IPS-15b (cell line): Measurements from ENCODE around the gene CTNNAL1.

ENCODE experiments used
- H3K27me3 ChIP-seq: one replicate; pipeline ENCODE4 v1.6.1; 2013; ENCODE audit warnings: low read length; ENCODE audit not compliant: control insufficient read depth, insufficient read depth
- H3K36me3 ChIP-seq: one replicate; pipeline ENCODE4 v1.6.1; 2013; ENCODE audit warnings: low read length; ENCODE audit not compliant: control insufficient read depth, insufficient read depth
- H3K4me1 ChIP-seq: one replicate; pipeline ENCODE4 v1.6.1; 2013; ENCODE audit warnings: mild to moderate bottlenecking, low read length; ENCODE audit not compliant: control insufficient read depth, insufficient read depth
- H3K4me3 ChIP-seq: one replicate; pipeline ENCODE4 v1.5.1; 2013; ENCODE audit warnings: low read depth, low read length
- H3K9ac ChIP-seq: one replicate; pipeline ENCODE4 v1.6.1; 2013; ENCODE audit warnings: low read depth, mild to moderate bottlenecking, low read length
- H3K9me3 ChIP-seq: one replicate; pipeline ENCODE4 v1.6.1; 2013; ENCODE audit warnings: mild to moderate bottlenecking, low read length; ENCODE audit not compliant: control insufficient read depth, insufficient read depth

Gene CTNNAL1

GRCh38 chr9:109020581-109021511, 7.5 kb upstream of the CTNNAL1 start:
- no peak overlapping the region for H3K4me3 ChIP-seq
- H3K9ac ChIP-seq, result no peak overlapping the region
- H3K36me3 ChIP-seq, result no peaks in the 10 kb centered on the region

DNA sequence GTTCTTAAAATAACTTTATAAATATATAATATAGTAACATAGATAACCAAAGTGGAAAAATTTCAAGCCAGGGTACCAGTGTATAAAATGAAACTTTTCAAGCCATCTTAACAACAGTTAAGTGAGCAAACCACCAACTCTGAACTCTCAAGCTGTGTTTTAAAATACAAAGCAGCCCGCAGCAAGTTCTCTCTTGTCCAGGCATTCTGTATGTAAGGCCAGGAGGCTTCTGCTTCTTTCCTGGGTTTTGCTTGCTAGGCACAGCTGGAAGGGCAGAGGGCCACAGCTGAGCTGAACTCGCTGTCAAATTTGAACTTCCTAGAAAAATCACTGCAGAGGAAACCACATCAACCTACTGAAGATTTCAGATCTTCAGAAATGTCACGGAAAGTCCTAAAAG, 6.8 kb upstream of the CTNNAL1 start:
- Histone ChIP-seq H3K9ac (no peak overlapping the region), H3K9me3 (no peaks in the 10 kb centered on the region), H3K27me3 (no peaks in the 10 kb centered on the region), H3K36me3 (no peaks in the 10 kb centered on the region), H3K4me3 (no peak overlapping the region), H3K4me1 (no peaks in the 10 kb centered on the region)

More at GRCh38 chr9:109020581-109021511, 7.5 kb upstream of the CTNNAL1 start:
- Histone ChIP-seq H3K4me1 (no peaks in the 10 kb centered on the region), H3K27me3 (no peaks in the 10 kb centered on the region), H3K9me3 (no peaks in the 10 kb centered on the region)

DNA sequence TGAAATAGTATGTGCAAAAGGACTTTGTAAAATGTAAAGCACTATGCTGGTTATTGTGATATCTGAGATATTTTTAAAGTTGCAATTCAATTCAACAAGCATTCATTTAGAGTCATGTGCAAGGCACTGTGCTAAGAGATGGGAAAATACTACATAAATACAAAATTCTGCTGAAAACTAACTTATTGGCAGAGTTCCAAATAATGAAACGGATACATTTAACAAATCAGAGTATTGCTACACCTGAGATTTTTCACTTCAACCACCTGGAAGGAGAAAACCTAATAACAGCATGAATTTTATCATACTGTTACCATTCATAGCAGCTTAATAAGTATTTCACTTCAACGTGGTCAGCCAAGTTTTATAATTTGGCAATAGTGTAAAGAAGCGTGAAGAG, 6.1 kb upstream of the CTNNAL1 start:
- H3K9ac ChIP-seq, result no peak overlapping the region
- H3K36me3 ChIP-seq, result no peaks in the 10 kb centered on the region
- H3K4me3 ChIP-seq, result no peak overlapping the region
- H3K4me1 ChIP-seq, result peaks cover under 1% of the 10 kb centered on the region
- no peaks in the 10 kb centered on the region for H3K9me3 ChIP-seq
- H3K27me3 ChIP-seq, result no peaks in the 10 kb centered on the region

- H3K36me3 ChIP-seq, result no peaks in the 10 kb centered on the region
- no peak overlapping the region for H3K4me3 ChIP-seq
- no peaks in the 10 kb centered on the region for H3K9me3 ChIP-seq
- H3K27me3 ChIP-seq, result peaks cover under 1% of the 10 kb centered on the region
- H3K4me1 ChIP-seq, result peaks cover 7% of the 10 kb centered on the region
- no peak overlapping the region for H3K9ac ChIP-seq
Measured at GRCh38 chr9:109017493-109017892, 4.2 kb upstream of the CTNNAL1 start.

- Histone ChIP-seq H3K27me3 (peaks cover 5% of the 10 kb centered on the region), H3K36me3 (no peaks in the 10 kb centered on the region), H3K4me3 (no peak overlapping the region), H3K9ac (no peak overlapping the region), H3K4me1 (peaks cover 11% of the 10 kb centered on the region), H3K9me3 (no peaks in the 10 kb centered on the region)
Measured at GRCh38 chr9:109017061-109017460, 3.8 kb upstream of the CTNNAL1 start.

- no peak overlapping the region for H3K4me3 ChIP-seq
- H3K27me3 ChIP-seq, result peaks cover 14% of the 10 kb centered on the region
- H3K9me3 ChIP-seq, result no peaks in the 10 kb centered on the region
- no peak overlapping the region for H3K9ac ChIP-seq
- H3K36me3 ChIP-seq, result no peaks in the 10 kb centered on the region
- H3K4me1 ChIP-seq, result peaks cover 12% of the 10 kb centered on the region
Measured at GRCh38 chr9:109016132-109016531, 2.8 kb upstream of the CTNNAL1 start.

- Histone ChIP-seq H3K36me3 (no peaks in the 10 kb centered on the region), H3K4me1 (peaks cover 12% of the 10 kb centered on the region), H3K4me3 (no peak overlapping the region), H3K9me3 (no peaks in the 10 kb centered on the region), H3K9ac (no peak overlapping the region), H3K27me3 (peaks cover 18% of the 10 kb centered on the region)
Measured at GRCh38 chr9:109014608-109015280, 1.4 kb upstream of the CTNNAL1 start.

- Histone ChIP-seq H3K9ac (peak overlapping the region; percentile 14), H3K9me3 (no peaks in the 10 kb centered on the region), H3K27me3 (peaks cover 18% of the 10 kb centered on the region), H3K4me3 (peak overlapping the region; percentile 61), H3K4me1 (peaks cover 12% of the 10 kb centered on the region), H3K36me3 (no peaks in the 10 kb centered on the region)
Measured at GRCh38 chr9:109013679-109014607, 644 bp upstream of the CTNNAL1 start.

- Histone ChIP-seq H3K4me3 (peak overlapping the region; percentile 84), H3K27me3 (peaks cover 18% of the 10 kb centered on the region), H3K4me1 (peaks cover 12% of the 10 kb centered on the region)
Measured at GRCh38 chr9:109012009-109012875, 1.1 kb downstream of the CTNNAL1 start.

DNA sequence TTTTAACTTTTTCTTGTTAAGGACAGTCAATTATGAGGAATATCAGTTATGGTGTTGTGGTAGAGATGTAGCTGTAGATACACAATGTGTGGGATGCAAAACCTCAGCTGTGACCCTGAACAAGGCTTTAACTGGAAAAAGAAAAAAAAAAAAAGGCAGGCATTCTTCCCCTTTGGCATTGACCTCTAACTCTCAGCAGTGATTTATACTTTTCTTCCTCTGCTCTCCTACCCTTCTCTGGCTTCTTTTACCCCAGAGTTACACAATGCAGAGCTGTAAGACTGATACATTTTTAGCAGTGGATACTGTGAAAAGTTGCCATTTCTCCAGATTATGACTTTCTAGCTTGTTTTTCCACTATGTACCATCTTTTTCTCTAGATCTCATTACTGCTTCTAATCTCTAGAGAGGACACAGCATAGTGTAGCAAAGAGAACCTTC, 2.0 kb downstream of the CTNNAL1 start:
- H3K27me3 ChIP-seq, result peaks cover 18% of the 10 kb centered on the region
- H3K9me3 ChIP-seq, result no peaks in the 10 kb centered on the region
- H3K9ac ChIP-seq, result no peak overlapping the region
- no peaks in the 10 kb centered on the region for H3K36me3 ChIP-seq
- H3K4me3 ChIP-seq, result no peak overlapping the region
- peaks cover 12% of the 10 kb centered on the region for H3K4me1 ChIP-seq

More at GRCh38 chr9:109012009-109012875, 1.1 kb downstream of the CTNNAL1 start:
- no peaks in the 10 kb centered on the region for H3K9me3 ChIP-seq
- H3K36me3 ChIP-seq, result no peaks in the 10 kb centered on the region
- peak overlapping the region; percentile 3 for H3K9ac ChIP-seq
